Fibroblast of skin of scalp (primary cell): ENCODE measurements around the gene TRMT2A.
"Not testable (repeated sequence)": the region's sequence is repeated elsewhere in the genome, so short reads cannot be mapped to it uniquely, and the experiment has no call there.

Source experiments
- DNase-seq: peaks from one replicate; pipeline ENCODE4 v3.0.0-alpha.2; 2013

Gene TRMT2A

GRCh38 chr22:20085651-20086050 lies 31.4 kb downstream of the TRMT2A start:
- no peak for DNase-seq

GRCh38 chr22:20084547-20085413 lies 32.2 kb downstream of the TRMT2A start:
- DNase-seq, result no peak

- no peak for DNase-seq
Measured at GRCh38 chr22:20083891-20084546, 33.0 kb downstream of the TRMT2A start.

- DNase-seq, result no peak
Measured at GRCh38 chr22:20083157-20083890, 33.7 kb downstream of the TRMT2A start.

DNA sequence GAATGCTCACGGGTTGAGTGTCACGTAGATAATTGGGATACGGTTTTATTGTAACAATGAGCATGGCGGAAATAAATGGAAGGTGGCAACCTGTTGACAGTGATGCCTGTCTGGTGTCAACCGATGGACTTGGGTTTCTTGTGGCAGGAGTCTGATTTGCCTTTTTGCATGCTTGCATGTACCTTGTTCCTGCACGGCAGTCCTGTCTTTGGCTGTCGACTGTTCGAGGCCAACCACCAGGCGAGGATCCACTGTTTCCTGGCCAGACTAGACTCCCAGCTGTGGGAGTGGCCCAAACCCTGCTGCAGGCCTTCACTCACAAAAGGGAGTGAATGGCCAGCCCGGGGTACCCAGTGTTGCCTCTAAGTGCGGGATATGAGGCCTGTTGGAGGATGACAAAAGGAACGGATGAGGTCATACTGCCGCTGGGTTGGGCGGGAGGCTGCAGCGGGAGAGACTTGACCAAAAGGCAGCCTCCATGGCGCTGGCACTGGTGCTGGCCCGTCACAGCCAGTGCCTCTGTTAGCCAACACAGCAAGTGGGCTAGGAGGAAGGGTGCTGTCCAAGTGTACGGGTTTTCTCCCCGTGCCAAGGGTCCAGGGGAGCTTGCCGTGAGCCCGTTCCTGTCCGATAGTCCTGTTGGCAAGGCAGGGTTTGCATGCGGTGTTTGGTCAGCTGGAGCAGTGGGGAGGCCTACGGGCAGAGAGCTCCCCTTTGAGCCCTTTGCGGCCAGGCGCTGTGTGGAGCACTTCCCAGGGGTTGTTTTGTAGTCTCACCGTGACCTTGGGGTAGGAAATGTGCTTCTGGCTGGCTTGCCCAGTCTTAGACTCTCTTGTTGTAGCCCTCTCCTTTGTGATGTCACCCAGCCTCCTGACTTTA lies 36.0 kb downstream of the TRMT2A start:
- DNase-seq, result peak; percentile 58

GRCh38 chr22:20080445-20080775 lies 36.6 kb downstream of the TRMT2A start:
- DNase-seq, result peak; percentile 63

- peak; percentile 97 for DNase-seq
Measured at GRCh38 chr22:20079745-20080444, 37.1 kb downstream of the TRMT2A start, which contains the start of gene DGCR8. DGCR8 (plus strand) TSS chr22:20080241; CDS start chr22:20085964, 5,723 bp downstream.

GRCh38 chr22:20076627-20077172 lies 40.3 kb downstream of the TRMT2A start:
- DNase-seq, result no peak

GRCh38 chr22:20071524-20071972 lies 45.5 kb downstream of the TRMT2A start:
- DNase-seq, result no peak

DNA sequence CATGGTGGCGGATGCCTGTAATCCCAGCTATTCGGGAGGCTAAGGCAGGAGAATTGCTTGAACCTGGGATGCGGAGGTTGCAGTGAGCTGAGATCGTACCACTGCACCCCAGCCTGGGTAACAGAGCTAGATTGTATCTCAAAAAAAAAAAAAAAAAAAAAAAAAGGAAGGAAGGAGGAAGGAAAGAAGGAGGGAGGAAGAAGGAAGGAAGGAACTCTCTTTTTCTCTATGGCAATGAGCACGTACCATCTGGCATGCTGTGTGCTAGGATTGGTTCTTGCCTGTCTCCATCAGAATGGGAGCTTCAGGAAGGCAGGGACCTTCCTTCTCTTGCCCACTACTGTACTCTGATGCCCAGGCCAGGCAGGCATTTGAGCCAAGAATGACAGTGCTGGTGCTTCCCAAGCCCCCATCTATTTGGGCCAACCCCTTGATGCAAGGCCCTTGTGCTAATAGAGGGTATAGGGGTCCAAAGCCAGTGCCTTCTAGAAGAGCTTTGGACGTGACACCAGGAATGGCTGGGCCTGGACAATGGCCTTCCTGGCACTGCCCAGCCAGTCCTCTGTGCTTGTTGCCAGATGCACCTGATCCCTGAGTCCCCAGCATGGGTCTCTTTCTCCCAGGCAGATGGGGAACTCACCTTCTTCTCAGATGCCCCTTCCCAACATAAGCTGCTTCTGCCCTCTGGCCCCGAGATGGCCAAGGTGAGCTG lies 47.5 kb downstream of the TRMT2A start:
- DNase-seq, result no peak

- no peak for DNase-seq
Measured at GRCh38 chr22:20068640-20069039, 48.4 kb downstream of the TRMT2A start.

GRCh38 chr22:20067384-20067682 lies 49.7 kb downstream of the TRMT2A start:
- not testable (repeated sequence) for DNase-seq

GRCh38 chr22:20066617-20067383 lies 50.2 kb downstream of the TRMT2A start:
- no peak for DNase-seq

DNA sequence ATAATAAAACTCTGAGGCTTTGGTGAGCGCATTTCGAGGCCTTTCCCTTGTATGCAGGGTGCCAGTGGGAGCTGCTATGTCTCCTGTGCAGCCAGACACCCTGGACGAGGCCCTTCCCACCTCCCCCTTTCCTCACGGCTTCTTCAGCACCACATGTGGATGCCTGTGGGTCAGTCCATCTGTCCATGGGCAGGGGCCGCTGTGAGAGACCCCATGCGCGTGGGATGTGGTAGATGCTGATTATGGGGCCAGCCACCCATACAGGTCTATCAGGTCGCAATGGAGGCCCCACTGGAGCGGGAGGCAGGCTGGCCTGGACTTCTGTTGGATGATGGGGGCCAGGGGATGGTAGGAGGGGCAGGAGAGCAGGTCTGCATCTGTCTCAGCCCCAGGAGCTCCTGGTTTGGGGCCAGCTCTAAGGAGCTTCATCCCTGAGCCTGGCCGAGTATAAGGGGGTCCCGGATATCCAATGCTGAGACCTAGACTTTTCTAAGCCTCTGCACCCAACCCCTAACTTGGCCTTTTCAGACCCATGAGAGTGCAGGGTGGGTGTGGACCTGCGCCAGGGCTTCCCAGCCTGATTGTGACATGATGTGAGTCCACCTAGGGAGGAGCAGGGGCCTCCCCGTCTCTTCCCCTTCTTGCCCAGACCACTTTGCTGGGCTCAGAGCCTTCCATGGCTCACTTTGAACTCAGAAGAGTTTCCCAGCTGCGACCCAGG lies 51.0 kb downstream of the TRMT2A start:
- no peak for DNase-seq

DNA sequence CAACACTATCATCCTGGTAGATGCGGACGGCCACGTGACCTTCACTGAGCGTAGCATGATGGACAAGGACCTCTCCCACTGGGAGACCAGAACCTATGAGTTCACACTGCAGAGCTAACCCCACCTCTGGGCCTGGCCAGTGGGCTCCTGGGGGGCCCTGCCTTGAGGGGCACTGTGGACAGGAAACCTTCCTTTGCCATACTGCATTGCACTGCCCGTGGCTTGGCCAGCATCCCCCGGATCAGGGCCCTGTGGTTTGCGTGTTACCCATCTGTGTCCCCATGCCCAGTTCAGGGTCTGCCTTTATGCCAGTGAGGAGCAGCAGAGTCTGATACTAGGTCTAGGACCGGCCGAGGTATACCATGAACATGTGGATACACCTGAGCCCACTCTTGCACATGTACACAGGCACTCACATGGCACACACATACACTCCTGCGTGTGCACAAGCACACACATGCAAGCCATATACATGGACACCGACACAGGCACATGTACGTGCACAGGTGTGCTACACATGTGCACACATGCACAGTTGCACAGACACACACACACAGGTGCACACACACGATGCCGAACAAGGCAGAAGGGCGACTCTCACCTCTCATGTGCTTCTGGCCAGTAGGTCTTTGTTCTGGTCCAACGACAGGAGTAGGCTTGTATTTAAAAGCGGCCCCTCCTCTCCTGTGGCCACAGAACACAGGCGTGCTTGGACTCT lies 52.3 kb downstream of the TRMT2A start:
- no peak for DNase-seq

DNA sequence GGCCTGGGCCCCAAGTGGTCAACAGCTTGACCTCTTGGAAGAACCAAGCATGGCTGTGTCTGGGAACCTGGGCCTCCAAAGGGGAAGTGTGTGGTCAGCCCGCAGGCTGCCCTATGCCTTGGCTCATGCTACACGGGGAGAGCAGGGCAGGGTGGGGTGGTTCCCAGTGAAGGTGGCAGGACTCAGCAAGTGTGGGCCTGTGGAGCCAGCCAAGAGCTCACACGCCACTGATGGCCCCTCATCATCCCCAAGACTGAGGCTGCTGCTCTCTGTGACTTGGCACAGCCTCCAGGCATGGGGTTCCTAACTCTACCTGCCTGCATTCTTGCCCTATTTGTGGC lies 52.9 kb downstream of the TRMT2A start:
- no peak for DNase-seq

- no peak for DNase-seq
Measured at GRCh38 chr22:20063271-20064139, 53.5 kb downstream of the TRMT2A start.

DNA sequence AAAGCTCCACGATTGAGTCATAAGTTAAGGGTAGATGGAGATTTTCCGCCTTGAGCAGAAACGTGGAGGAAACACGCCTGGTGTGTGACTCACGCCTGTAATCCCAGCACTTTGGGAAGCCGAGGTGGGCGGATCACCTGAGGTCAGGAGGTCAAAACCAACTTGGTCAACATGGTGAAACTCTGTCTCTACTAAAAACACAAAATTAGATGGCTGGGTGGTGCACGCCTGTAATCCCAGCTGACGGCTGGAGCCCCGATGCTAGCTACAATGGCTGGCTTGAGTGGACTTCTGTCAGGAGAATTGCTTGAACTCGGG lies 54.3 kb downstream of the TRMT2A start:
- no peak for DNase-seq
